T-helper 2 cell (primary cell): Measurements from ENCODE around the gene LZTS3.
"Not testable (repeated sequence)": the region's sequence is repeated elsewhere in the genome, so short reads cannot be mapped to it uniquely, and the experiment has no call there.

Experiments
- DNase-seq, 5 experiments: peaks; one replicate each; pipeline versions ENCODE4 v3.0.0 to v3.0.0-alpha.2; 2012 to 2022

The LZTS3 gene

GRCh38 chr20:3192226-3193015 lies 19.1 kb upstream of the LZTS3 start:
- no peak for DNase-seq

- DNase-seq, result no peak
These were observed 17.3 kb upstream of the LZTS3 start for GRCh38 chr20:3190681-3191111.

GRCh38 chr20:3189561-3190131 lies 16.3 kb upstream of the LZTS3 start:
- no peak for DNase-seq

GRCh38 chr20:3188823-3189413 lies 15.6 kb upstream of the LZTS3 start:
- no peak for DNase-seq

- not testable (repeated sequence) for DNase-seq
These were observed 14.5 kb upstream of the LZTS3 start for GRCh38 chr20:3187861-3188260.

- DNase-seq, result no peak
These were observed 10.7 kb upstream of the LZTS3 start for GRCh38 chr20:3183896-3184612.

- not testable (repeated sequence) for DNase-seq
These were observed 9.1 kb upstream of the LZTS3 start for GRCh38 chr20:3182429-3182828.

GRCh38 chr20:3181270-3181669 lies 7.9 kb upstream of the LZTS3 start:
- no peak for DNase-seq

GRCh38 chr20:3180319-3180718 lies 7.0 kb upstream of the LZTS3 start:
- DNase-seq, result no peak

GRCh38 chr20:3177746-3178485 lies 4.6 kb upstream of the LZTS3 start:
- DNase-seq, result no peak

GRCh38 chr20:3175270-3175669 lies 1.9 kb upstream of the LZTS3 start:
- no peak for DNase-seq

- DNase-seq, result no peak
These were observed 1.3 kb upstream of the LZTS3 start for GRCh38 chr20:3174442-3175261.

- peak in 4 of 5 experiments; percentile 85 to 89 (median 86) for DNase-seq
These were observed 477 bp upstream of the LZTS3 start for GRCh38 chr20:3173610-3174441.

GRCh38 chr20:3172126-3172932 lies 1.0 kb downstream of the LZTS3 start:
- no peak for DNase-seq

- no peak for DNase-seq
These were observed 1.8 kb downstream of the LZTS3 start for GRCh38 chr20:3171391-3172125.

- DNase-seq, result no peak
These were observed 4.3 kb downstream of the LZTS3 start for GRCh38 chr20:3168829-3169590.

- no peak for DNase-seq
These were observed 5.1 kb downstream of the LZTS3 start for GRCh38 chr20:3168079-3168828.

GRCh38 chr20:3167738-3168078 lies 5.6 kb downstream of the LZTS3 start:
- no peak for DNase-seq
